GM19467 (cell line): Measurements from ENCODE around the gene UBTFL1.
"Not testable (repeated sequence)": the region's sequence is repeated elsewhere in the genome, so short reads cannot be mapped to it uniquely, and the experiment has no call there.

ENCODE experiments used
- ATAC-seq: cut with Tn5 transposase; IDR thresholded peaks from one replicate; pipeline ENCODE4 v1.9.1; 2021; ENCODE audit warnings: mild to moderate bottlenecking, moderate library complexity; ENCODE audit not compliant: unreplicated experiment

Gene UBTFL1, protein sequence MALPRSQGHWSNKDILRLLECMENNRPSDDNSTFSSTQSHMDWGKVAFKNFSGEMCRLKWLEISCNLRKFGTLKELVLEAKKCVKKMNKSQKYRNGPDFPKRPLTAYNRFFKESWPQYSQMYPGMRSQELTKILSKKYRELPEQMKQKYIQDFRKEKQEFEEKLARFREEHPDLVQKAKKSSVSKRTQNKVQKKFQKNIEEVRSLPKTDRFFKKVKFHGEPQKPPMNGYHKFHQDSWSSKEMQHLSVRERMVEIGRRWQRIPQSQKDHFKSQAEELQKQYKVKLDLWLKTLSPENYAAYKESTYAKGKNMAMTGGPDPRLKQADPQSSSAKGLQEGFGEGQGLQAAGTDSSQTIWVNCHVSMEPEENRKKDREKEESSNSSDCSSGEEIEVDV

DNA sequence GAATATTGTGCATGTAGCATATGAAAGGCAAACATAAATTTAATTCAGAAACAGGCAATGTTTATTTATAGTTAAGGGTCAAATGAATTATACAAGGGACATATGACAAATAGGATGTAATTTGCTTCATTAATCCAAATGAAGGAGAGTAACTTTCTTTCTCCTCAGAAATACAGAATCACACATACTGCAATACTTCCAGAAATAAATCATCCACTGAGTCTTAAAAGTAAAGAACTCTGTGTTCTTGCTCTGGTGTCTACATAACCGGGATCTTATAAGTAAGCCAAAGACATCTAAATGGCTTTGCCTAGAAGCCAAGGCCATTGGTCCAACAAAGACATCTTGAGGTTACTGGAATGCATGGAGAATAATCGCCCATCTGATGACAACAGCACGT, at the start of gene UBTFL1:
TSS of gene UBTFL1 (plus strand) at position 301 of the 400 bp plus-strand sequence. CDS start at position 301, 0 bp downstream.
- not testable (repeated sequence) for ATAC-seq

DNA sequence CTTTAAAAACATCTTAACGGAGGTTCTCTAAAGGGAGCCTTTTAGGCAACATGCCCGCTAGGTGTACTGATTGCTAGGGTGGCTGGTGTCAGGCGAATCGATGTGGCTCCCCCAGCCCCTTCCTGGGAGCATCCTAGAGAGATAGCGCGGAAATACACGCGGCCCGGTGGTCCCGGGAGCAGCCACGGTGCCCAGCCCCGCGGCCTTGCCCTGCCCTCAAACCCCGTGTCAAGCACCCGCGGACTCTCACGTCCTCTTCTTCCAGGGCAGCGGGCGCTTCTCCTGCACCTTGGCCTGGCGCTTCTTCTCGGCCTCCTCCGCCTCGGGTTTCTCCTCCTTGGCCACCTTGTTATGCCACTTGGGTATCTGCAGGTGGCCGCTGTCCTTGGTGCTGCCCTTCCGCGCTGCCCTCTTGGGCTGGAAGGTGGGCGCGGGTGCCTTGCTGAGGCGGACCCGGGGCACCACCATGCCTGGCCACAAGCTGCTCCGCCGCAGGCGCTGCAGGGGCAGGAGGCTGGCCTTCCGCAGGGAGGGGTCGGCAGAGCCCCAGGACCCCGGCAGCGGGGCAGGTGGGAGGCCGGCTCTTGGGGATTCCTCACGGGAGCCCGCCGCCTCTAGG, 34.0 kb upstream of the UBTFL1 start:
- not testable (repeated sequence) for ATAC-seq

DNA sequence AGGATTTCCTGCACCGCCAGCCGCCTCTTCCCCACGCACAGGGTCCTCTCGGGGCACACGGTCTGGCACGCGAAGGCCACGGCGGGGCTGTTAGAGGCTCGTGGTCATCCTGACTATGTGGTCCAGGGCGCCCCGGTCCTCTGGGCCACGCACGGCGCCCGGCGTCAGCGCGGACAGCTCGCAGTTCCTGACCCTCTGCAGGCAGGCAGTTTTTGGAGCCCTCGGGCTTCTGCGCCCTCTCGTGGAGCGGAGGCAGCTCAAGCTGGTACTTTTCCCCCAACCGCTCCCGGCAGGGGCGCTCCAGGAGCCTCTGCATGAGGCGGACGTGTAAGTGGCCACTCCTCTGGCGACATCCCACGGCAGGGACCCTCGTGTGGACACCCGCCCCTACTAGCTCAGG, 33.4 kb upstream of the UBTFL1 start:
- ATAC-seq, result not testable (repeated sequence)

DNA sequence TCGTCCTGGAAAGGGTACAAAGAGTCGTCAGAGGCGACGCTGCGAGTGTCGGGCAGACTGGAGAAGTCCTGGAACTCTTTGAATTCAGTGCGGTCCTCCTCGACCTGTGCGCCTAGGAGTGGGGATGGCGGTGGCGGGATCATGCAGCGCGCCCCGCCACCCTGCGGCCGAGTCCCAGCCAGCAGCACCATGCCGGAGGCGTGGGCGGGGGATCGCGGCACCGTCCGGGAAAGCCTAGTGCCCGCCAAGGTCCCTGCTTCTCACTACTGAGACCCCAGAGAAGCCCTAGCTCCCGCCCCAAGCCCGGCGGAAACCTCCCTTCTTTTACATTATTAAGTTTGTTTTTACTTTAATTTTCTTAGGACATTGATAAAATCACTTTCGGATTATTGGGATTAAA, 32.2 kb upstream of the UBTFL1 start:
- ATAC-seq, result not testable (repeated sequence)

DNA sequence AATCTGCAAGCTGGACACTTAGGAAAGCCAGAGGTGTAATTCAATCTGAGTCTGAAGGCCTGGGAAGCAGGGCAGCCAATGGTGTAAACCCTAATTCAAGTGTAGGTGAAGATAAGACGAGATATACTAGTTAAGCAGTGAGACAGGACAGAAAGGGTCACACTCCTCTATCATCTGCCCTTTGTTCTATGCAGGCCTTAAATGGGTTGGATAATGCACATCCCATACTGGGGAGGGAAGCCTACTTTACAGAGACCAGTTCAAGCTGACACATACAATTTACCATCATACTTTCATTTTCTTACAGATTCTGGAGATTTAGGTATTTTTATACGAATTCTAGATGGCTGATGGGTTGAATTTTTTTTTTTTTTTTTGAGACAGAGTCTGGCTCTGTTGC, 3.0 kb downstream of the UBTFL1 start:
- not testable (repeated sequence) for ATAC-seq

DNA sequence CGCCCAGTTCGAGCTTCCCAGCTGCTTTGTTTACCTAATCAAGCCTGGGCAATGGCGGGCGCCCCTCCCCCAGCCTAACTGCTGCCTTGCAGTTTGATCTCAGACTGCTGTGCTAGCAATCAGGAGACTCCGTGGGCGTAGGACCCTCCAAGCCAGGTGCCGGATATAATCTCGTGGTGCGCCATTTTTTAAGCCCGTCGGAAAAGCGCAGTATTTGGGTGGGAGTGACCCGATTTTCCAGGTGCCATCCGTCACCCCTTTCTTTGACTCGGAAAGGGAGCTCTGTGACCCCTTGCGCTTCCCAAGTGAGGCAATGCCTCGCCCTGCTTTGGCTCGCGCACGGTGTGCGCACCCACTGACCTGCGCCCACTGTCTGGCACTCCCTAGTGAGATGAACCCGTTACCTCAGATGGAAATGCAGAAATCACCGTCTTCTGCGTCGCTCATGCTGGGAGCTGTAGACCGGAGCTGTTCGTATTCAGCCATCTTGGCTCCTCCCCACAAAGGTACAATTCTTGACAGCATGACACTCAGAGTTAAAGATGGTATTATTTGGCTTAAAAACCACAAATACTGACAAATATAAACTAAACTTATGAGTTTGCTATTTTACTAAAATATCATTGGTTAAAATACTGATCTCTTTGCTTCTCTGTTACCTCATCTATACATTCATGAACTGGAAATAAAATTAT, 9.6 kb downstream of the UBTFL1 start:
- ATAC-seq, result not testable (repeated sequence)

DNA sequence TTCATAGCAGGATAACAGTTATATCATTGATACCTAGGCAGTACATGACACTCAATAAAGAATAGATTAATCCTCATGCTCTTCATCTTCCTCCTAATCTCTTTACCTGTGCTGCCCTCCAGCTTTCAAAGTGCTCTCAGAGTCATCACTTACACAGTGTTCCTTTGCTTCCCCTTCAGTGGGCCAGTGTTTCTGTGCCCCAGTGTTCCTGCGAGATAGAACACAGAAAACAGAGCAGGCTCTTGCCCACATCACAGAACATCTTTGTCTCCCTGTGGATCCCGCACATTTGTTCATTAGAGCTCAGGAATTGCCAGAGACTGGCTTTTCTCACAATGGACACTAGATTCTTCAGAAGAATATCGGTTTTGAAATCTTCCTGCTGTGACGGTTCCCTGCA, 12.5 kb downstream of the UBTFL1 start:
- ATAC-seq, result not testable (repeated sequence)

DNA sequence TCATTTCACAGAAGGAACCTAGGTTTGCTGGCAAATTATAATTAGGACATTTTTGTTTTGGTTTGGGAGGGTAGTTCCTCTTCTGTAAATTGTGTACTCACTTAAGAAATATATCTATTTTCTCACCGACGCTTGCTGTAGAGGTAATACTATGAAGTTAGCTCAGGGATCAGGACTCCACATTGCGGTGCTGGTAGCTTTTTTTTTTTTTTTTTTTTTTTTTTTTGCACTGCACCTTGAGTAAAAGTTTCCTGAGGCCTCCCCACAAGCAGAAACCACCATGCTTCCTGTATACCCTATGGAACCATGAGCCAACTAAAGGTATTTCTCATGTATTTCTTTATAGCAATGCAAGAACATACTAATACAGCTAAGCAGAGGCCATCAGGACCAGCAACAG, 14.7 kb downstream of the UBTFL1 start:
- no peak for ATAC-seq

DNA sequence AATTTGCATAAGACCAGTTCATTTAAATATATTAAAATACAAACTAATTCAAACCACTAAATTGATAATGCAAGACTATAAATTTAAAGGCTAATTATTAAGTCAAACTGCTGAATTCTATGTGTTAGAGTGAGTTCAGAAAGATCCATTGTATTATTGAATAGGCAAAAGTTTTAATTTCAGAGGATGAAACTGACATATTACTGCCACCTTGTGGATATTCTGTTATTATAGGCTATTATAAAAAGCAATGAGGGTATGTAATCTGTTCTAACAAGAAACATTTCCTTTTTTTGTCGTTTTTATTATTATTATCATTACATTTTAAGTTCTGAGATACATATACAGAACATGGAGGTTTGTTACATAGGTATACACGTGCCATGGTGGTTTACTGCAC, 27.8 kb downstream of the UBTFL1 start:
- ATAC-seq, result no peak

DNA sequence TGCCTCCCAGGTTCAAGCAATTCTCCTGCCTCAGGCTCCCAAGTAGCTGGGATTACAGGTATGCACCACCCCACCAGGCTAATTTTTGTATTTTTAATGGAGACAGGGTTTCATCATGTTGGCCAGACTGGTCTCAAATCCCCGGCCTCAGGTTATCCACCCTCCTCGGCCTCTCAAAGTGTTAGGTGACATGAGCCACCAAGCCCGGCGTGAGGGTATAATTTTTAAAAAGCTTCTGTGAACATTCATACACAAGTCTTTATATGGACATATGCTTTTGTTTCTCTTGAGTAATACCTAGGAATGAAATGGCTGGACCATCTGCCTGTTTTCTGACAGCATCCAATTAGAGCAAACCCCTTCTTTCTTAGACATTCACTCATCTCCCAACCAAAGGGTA, 34.4 kb downstream of the UBTFL1 start:
- no peak for ATAC-seq

DNA sequence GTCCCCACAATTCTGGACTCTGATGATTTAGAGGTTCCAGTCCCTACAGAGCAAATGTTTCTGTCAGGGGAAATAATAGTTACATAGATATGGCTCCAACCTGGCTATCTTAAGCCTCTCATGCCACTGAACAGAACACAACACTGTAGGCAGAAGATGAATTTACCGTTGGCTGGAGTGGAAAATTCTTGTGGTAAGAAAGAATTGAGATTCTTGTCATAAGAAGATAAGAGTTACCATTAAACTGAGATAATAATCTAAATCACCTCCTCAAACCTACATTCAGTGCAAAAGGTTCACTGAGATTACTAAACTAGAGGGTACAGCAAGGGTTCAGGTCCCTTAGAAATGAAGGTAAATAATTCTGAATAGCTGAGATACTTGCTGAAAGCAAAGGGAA, 38.6 kb downstream of the UBTFL1 start:
- ATAC-seq, result no peak

DNA sequence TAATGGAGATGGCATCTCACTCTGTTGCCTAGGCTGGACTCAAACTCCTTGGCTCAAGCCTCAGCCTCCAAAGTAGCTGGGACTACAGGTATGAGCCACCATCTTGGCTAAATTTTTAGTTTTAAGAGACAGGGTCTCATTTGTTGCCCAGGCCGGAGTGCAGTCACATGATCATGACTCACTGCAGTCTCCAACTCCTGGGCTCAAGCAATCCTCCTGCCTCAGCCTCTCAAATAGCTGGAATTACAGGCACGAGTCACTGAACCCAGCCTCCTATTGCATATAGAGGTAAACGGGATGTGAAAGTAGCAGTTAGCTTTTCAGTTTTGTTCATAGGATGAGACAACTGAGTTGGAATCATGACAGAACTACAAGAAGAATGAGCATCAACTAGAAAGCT, 39.2 kb downstream of the UBTFL1 start:
- ATAC-seq, result no peak

DNA sequence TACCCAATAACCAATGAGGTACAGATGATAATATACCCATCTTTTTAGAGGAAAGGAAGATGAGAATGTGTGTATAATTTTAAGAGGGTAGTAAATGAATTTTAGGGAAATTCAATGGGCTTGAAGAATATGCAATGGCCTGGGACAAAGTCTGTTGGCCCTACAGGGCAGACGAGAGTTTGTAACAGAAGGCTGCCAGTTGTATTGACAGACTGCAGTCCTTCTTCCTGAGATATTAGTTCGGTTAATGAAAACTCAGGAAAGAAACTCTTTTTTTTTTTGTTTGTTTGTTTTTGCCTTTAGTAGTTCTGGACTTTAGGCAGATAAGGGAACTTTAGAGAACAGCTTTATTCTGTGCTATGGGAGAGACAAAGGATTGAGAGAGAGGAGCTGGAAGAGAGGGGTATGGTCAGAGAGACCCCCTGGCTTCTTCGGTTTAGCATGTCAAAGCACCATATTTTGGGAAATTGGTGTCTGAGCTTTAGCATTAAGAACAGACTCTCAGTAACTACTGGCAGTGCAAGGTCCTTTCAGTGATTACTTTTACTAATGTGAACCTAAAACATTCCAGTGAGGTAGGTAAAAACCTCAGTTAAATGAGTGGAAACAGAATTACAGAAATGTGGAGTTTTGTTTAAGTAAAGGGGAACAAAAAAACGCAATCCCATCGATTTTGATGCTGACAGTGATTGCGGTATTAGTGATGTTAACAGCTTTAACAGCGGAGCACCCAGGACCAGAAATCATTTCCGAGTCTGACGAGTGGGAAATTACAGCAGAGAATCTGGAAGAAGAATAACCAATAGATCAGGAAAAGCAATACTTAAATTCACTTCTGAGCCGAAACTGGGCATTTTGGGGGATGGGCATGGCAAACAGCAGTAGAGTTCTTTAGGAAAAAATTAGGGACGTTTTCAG, 48.1 kb downstream of the UBTFL1 start:
- no peak for ATAC-seq

DNA sequence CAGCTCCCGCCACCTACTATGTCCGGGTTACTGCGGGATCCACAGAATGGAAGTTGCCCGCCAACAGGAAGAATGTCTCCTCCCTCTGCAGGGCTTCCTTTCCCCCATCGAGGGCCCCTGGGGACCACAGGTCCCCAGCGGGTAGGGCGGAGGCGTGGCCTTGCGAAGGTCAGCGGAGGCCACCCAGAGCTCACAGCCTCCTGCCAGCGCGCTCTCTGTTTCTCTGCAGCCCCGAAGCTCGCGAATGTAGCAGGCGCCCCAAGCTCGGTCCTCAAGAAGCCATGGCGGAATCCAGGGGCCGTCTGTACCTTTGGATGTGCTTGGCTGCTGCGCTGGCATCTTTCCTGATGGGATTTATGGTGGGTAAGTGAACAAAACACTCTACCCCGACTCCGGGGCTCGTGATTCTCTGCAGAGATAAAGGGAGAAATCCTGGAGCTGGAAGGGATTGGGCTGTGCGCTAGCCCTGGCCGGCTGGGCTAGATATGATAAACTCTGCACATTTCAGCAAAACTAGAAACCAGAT, 48.8 kb downstream of the UBTFL1 start, which contains the start of gene NAALAD2:
TSS of gene NAALAD2 (plus strand) at position 186 of the 526 bp plus-strand sequence. CDS start at position 282, 96 bp downstream.
- ATAC-seq, result peak; percentile 87

DNA sequence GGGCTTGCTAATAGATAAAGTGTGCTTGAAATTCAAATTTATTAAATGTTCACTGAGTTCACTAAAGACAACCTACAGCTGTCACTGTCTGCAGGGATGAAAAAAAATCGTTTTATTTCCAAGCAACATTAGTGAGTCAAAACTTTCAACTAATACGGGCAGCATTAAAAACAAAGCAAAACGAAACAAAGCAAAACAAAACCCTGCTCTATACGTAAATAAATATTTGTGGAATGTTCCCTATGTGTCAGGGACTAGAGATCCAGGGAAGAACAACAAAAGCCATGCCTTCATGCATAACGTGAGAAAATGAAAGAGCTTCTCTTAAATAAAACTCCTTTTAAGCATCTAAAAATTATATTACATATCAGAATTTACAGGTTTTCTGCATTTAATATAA, 49.3 kb downstream of the UBTFL1 start:
- no peak for ATAC-seq
